K562 (cell line): ENCODE results near the gene HRC. TPM values are rescaled to one million over a fixed set of nuclear protein-coding genes. Genes with fewer than 3 reads are reported as not detected.

Experiments
- ARNT ChIP-seq, 2 experiments: fragments of 450-650 bp; IDR thresholded peaks; 2 replicates each; pipeline ENCODE4 v1.6.1; 2016; ENCODE audit warnings: mild to moderate bottlenecking in 1 of 2
- C11orf30 ChIP-seq: fragments of 450-650 bp; IDR thresholded peaks from 2 replicates; pipeline ENCODE4 v1.6.1; 2016; ENCODE audit warnings: low read depth, mild to moderate bottlenecking
- DNMT1 ChIP-seq: fragments of 450-650 bp; IDR thresholded peaks from 2 replicates; pipeline ENCODE4 v1.6.1; 2016; ENCODE audit warnings: antibody characterized with exemption, mild to moderate bottlenecking
- ERF ChIP-seq: fragments of 450-650 bp; formaldehyde crosslinking; IDR thresholded peaks from 2 replicates; pipeline ENCODE4 v1.4.0; 2020; ENCODE audit warnings: mild to moderate bottlenecking, mixed read lengths
- FUS ChIP-seq: fragments of 200-400 bp; formaldehyde crosslinking; optimal IDR thresholded peaks from 2 replicates; pipeline ENCODE3; 2017; ENCODE audit warnings: low read depth, low read length
- HNRNPL ChIP-seq: fragments of 200-400 bp; formaldehyde crosslinking; IDR thresholded peaks from 2 replicates; pipeline ENCODE4 v1.6.1; 2017; ENCODE audit warnings: low read depth, mild to moderate bottlenecking, low read length
- KLF10 ChIP-seq: fragments of 250-450 bp; sonication (Bioruptor Pico); IDR thresholded peaks from 2 replicates; pipeline ENCODE4 v1.6.1; 2021; ENCODE audit warnings: matching md5 sums
- NR2C2 ChIP-seq, 2 experiments: fragments of 200-800 bp in 1 of 2; sonication (Bioruptor generic) in 1 of 2; sonication (generic) in 1 of 2; formaldehyde crosslinking in 1 of 2; IDR thresholded peaks; 2 replicates each; pipeline versions ENCODE4 v1.6.1 to v1.8.0; 2016 to 2022; ENCODE audit warnings: mild to moderate bottlenecking in 1 of 2, missing compliant biosample characterization in 1 of 2, missing genetic modification characterization in 1 of 2, missing genetic modification reagents in 1 of 2
- PHF21A ChIP-seq: fragments of 450-650 bp; IDR thresholded peaks from 2 replicates; pipeline ENCODE4 v1.6.1; 2017; ENCODE audit warnings: low read depth, borderline replicate concordance
- PPARD ChIP-seq: fragments of 250-450 bp; sonication (Bioruptor Pico); IDR thresholded peaks from 2 replicates; pipeline ENCODE4 v1.8.0; 2022; ENCODE audit warnings: inconsistent platforms, mild to moderate bottlenecking, moderate library complexity
- SMAD1 ChIP-seq: fragments of 150-350 bp; IDR thresholded peaks from 2 replicates; pipeline ENCODE4 v1.6.1; 2014; ENCODE audit warnings: low read length, low read depth; ENCODE audit not compliant: partially characterized antibody
- SNRNP70 ChIP-seq: fragments of 200-400 bp; formaldehyde crosslinking; optimal IDR thresholded peaks from 2 replicates; pipeline ENCODE3; 2017; ENCODE audit warnings: low read depth, low read length
- THRAP3 ChIP-seq: fragments of 450-650 bp; IDR thresholded peaks from 2 replicates; pipeline ENCODE4 v1.6.1; 2016; ENCODE audit warnings: mild to moderate bottlenecking, inconsistent platforms, borderline replicate concordance
- XRCC5 ChIP-seq: fragments of 200-400 bp; formaldehyde crosslinking; IDR thresholded peaks from 2 replicates; pipeline ENCODE4 v1.6.1; 2017; ENCODE audit warnings: low read depth, mild to moderate bottlenecking, low read length
- ZC3H4 ChIP-seq: sonication (generic); formaldehyde crosslinking; IDR thresholded peaks from 2 replicates; pipeline ENCODE4 v1.9.0; 2021; ENCODE audit warnings: missing genetic modification reagents, borderline replicate concordance
- ZNF140 ChIP-seq: fragments of 250-450 bp; sonication (Bioruptor Pico); IDR thresholded peaks from 2 replicates; pipeline ENCODE4 v1.8.0; 2021; ENCODE audit warnings: moderate library complexity, mild to moderate bottlenecking, inconsistent platforms
- ZNF253 ChIP-seq: fragments of 250-450 bp; sonication (Bioruptor Pico); conservative IDR thresholded peaks from 2 replicates; pipeline ENCODE4 v1.6.1; 2021; ENCODE audit warnings: mild to moderate bottlenecking
- ZNF696 ChIP-seq: fragments of 250-450 bp; sonication (Bioruptor Pico); conservative IDR thresholded peaks from 2 replicates; pipeline ENCODE4 v1.4.0; 2020; ENCODE audit warnings: mild to moderate bottlenecking, moderate library complexity
- ZNF830 ChIP-seq: fragments of 250-450 bp; sonication (Bioruptor Pico); IDR thresholded peaks from 2 replicates; pipeline ENCODE4 v1.5.0; 2021; ENCODE audit warnings: mild to moderate bottlenecking
- polyA plus RNA-seq, 8 experiments: library from polyadenylated mRNA; depleted of rRNA in 4 of 8; stranded (reverse) in 5 of 8; unstranded in 3 of 8; fragments of >200 nt; fragmentation: Nextera tagmentation in 2 of 8; fragmentation: Illumina TruSeq in 1 of 8; extraction: Ambion mirVana in 2 of 8; extraction: Trizol in 1 of 8; gene quantifications; 2 replicates each; pipeline versions ENCODE4 v1.2.1 to v1.2.3, GENCODE V29; 2011 to 2014; ENCODE audit warnings: inconsistent platforms in 1 of 8, missing spikeins in 1 of 8
- total RNA-seq, 7 experiments: library from RNA; depleted of rRNA in 6 of 7; stranded (reverse); fragments of >200 nt in 6 of 7; fragmentation: Illumina TruSeq in 2 of 7; extraction: Trizol in 2 of 7; gene quantifications; 2 replicates each; pipeline versions ENCODE4 v1.2.1 to v1.2.3, GENCODE V29; 2011 to 2021; ENCODE audit warnings: low replicate concordance in 1 of 7
- TF ChIP-seq, protein P1 (sequence below): fragments of 450-650 bp; formaldehyde crosslinking; IDR thresholded peaks from 2 replicates; pipeline ENCODE4 v1.4.0; 2020; ENCODE audit warnings: mild to moderate bottlenecking, mixed read lengths
- TF ChIP-seq, protein P2 (sequence below): sonication (generic); formaldehyde crosslinking; IDR thresholded peaks from 2 replicates; pipeline ENCODE4 v1.8.1; 2023; ENCODE audit warnings: mild to moderate bottlenecking, missing genetic modification reagents

HRC gene
- total and polyA plus RNA-seq, 9 of the 15 experiments (the other 6 are each of a cell fraction or from before 2014, with no cell fraction given): 0.66 to 18.7 (median 13.1) TPM

DNA sequence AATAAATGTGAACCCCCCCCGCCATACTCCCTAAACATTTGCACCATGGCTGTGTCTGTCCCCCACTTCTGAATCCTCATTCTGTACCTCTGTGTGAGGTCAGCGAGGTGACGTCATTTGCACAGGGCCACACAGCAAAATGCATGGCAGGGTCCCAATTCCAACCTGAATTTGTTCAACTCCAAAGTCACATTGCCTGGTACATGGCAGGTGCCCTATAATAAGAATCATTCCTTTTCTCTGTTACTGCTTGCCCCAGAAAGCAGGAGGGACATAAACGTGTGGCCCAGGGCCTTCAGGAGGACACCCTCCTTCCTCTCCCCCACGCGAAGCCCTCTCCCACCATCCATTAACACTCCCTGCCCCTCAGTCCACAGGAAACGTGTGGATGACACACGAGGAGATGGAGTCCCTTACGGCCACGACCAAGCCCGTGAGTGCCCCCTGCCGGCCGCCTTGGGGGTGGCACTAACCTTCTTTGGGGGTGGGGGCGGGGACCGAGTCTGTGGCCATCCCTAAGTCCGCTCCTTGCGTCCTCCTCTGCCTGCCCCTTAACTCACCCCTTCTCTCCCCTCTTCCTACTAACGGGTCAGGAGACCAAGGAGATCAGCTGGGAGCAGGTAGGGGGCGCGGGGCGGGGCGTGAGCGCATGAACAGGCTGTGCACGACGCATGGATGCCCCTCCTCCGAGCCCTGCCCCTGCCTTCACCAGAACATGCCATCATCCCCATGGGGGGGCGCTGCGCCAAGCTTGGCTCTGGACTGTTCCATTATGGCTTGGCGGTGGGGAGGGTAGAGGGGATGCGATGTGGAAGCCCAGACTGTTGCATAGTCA, 9.4 kb downstream of the HRC start (continued):
- TF ChIP-seq HNRNPL (no peak), PPARD (CRISPR knock-in tag) (no peak), ZNF830 (CRISPR knock-in tag) (no peak), PHF21A (0 out of 2 replicates have a peak, but pooled peaks have one; percentile 55), ARNT (IDR thresholded peaks at IDR 0.05) (peak; percentile 44 to 78; a peak in 2 of 4 replicates), SNRNP70 (no peak), SMAD1 (no peak), THRAP3 (no peak), ZNF696 (CRISPR knock-in tag) (no peak), ERF (no peak), NR2C2 (CRISPR knock-in tag; IDR thresholded peaks at IDR 0.05) (0 out of 2 replicates have a peak, but pooled peaks have one; percentile 45), NR2C2 (tag; IDR thresholded peaks at IDR 0.05) (no peak), KLF10 (no peak), DNMT1 (no peak), ZNF253 (CRISPR knock-in tag) (no peak), ZC3H4 (CRISPR knock-in tag) (no peak), FUS (no peak), C11orf30 (peak; percentile 33; the same call in 1 of the 2 replicates), XRCC5 (0 out of 2 replicates have a peak, but pooled peaks have one; percentile 66), ZNF140 (no peak)
- TF ChIP-seq, protein P1, sequence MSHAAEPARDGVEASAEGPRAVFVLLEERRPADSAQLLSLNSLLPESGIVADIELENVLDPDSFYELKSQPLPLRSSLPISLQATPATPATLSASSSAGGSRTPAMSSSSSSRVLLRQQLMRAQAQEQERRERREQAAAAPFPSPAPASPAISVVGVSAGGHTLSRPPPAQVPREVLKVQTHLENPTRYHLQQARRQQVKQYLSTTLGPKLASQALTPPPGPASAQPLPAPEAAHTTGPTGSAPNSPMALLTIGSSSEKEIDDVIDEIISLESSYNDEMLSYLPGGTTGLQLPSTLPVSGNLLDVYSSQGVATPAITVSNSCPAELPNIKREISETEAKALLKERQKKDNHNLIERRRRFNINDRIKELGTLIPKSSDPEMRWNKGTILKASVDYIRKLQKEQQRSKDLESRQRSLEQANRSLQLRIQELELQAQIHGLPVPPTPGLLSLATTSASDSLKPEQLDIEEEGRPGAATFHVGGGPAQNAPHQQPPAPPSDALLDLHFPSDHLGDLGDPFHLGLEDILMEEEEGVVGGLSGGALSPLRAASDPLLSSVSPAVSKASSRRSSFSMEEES: no peak
- TF ChIP-seq, protein P2, sequence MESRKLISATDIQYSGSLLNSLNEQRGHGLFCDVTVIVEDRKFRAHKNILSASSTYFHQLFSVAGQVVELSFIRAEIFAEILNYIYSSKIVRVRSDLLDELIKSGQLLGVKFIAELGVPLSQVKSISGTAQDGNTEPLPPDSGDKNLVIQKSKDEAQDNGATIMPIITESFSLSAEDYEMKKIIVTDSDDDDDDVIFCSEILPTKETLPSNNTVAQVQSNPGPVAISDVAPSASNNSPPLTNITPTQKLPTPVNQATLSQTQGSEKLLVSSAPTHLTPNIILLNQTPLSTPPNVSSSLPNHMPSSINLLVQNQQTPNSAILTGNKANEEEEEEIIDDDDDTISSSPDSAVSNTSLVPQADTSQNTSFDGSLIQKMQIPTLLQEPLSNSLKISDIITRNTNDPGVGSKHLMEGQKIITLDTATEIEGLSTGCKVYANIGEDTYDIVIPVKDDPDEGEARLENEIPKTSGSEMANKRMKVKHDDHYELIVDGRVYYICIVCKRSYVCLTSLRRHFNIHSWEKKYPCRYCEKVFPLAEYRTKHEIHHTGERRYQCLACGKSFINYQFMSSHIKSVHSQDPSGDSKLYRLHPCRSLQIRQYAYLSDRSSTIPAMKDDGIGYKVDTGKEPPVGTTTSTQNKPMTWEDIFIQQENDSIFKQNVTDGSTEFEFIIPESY (CRISPR knock-in tag): peak; percentile 68; the same call in 1 of the 2 replicates
